Sigmoid colon (tissue), 7 donors: ENCODE measurements around the gene MRM2. TPM values are rescaled to one million over a fixed set of nuclear protein-coding genes. Genes with fewer than 3 reads are reported as not detected.

Source experiments
- DNase-seq: peaks from one replicate; pipeline ENCODE4 v3.0.0-alpha.2; 2019
- H3K27ac ChIP-seq, 4 donors: fragments of 200-600 bp; sonication (generic); one replicate each; pipeline ENCODE4 v1.5.1; 2016 to 2019; ENCODE audit warnings: mild to moderate bottlenecking in 1 of 4
- H3K27me3 ChIP-seq, 3 donors: fragments of 200-600 bp; sonication (generic); one replicate each; pipeline ENCODE4 v1.5.1; 2019; ENCODE audit warnings: mild to moderate bottlenecking in 1 of 3
- H3K36me3 ChIP-seq, 4 donors: fragments of 200-600 bp; sonication (generic); one replicate each; pipeline ENCODE4 v1.5.1; 2016 to 2019
- H3K4me1 ChIP-seq, 4 donors: fragments of 200-600 bp; sonication (generic); one replicate each; pipeline ENCODE4 v1.5.1; 2017 to 2019
- H3K4me3 ChIP-seq, 4 donors: fragments of 200-600 bp; sonication (generic); one replicate each; pipeline ENCODE4 v1.5.1; 2017 to 2019; ENCODE audit warnings: mild to moderate bottlenecking in 2 of 4, moderate library complexity in 1 of 4
- H3K9me3 ChIP-seq, 4 donors: fragments of 200-600 bp in 3 of 4; sonication (generic) in 3 of 4; one replicate each; pipeline versions ENCODE4 v1.5.1 to v1.6.1; 2013 to 2019
- EP300 ChIP-seq, 4 donors: sonication (generic); formaldehyde crosslinking; IDR thresholded peaks; one replicate each; pipeline ENCODE4 v1.6.1; 2017; ENCODE audit warnings: antibody characterized with exemption in 4 of 4
- POLR2A ChIP-seq, 2 donors: fragments of 450-650 bp; IDR thresholded peaks; one replicate each; pipeline ENCODE4 v1.6.1; 2016; ENCODE audit warnings: antibody characterized with exemption in 2 of 2, mild to moderate bottlenecking in 2 of 2, moderate library complexity in 2 of 2
- POLR2AphosphoS5 ChIP-seq, 4 donors: sonication (generic); formaldehyde crosslinking; IDR thresholded peaks; one replicate each; pipeline ENCODE4 v1.6.1; 2017; ENCODE audit warnings: antibody characterized with exemption in 4 of 4
- WGBS, 2 donors: extraction: QIAGEN DNeasy Blood & Tissue Kit; methylation state at CpG; one replicate each; pipeline ENCODE4 v1.1.7; 2013; 5-methylcytosine and 5-hydroxymethylcytosine counted together
- intact Hi-C: fragments of 100-400 bp; cut with DNase I; formaldehyde crosslinking; loops from one replicate; pipeline ENCODE4 v1.15.1; 2023
- polyA plus RNA-seq, 3 donors: library from polyadenylated mRNA; stranded (reverse); fragments of 200-250 nt; gene quantifications; one replicate each; pipeline ENCODE4 v1.2.3, GENCODE V29; 2013
- total RNA-seq, 4 donors: library from RNA; depleted of rRNA; stranded (reverse); fragments of >200 nt; gene quantifications; one replicate each; pipeline ENCODE4 v1.1.0, GENCODE V29; 2016
- TF ChIP-seq, protein P1 (sequence below), 4 experiments: fragments of 450-650 bp in 3 of 4; fragments of 200-600 bp in 1 of 4; IDR thresholded peaks; one replicate each; pipeline ENCODE4 v1.5.1; 2016 to 2019; ENCODE audit warnings: antibody characterized with exemption in 4 of 4, mild to moderate bottlenecking in 3 of 4, moderate library complexity in 2 of 4
- donor health status: healthy with polysubstance abuse.
- donor health status: Bipolar disorder and iron deficiency.
- donor health status: healthy.

MRM2 gene
- total and polyA plus RNA-seq, 7 donors = 12.6 to 25.0 (median 18.5) TPM

DNA sequence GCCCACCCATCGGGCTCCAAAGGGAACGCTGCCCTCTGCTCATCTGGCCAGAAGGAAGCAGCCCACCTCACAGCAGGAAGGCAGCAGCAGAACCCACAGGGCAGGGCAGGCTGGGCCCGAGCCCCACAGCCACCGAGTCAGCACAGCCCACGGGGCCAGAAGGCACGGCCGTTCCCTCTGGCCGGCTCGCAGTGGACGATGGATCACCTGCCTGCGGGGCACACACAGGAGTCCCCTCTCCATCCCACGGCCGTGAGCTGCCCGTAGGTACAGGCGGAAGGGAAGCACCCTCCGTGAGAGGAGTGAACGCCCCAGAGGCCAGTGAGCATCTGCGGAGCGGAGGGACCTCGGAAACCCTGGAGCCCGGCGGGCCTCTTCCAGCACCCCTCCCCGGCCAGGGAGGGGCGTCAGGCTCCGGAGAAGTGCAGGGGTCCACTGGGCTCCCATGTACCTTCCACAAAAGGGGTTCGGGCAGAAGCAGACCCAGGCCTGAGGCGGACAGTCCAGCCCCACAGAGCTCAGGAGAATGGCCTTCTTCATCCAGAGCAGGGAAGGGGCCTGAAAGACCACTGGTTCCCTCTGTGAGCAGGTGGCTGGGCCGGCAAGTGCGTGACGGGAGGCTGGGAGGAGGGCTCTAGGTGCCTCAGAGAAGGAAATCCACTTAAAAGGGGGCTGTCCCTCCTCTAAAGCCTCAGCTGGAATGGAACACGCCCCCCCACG is 11.7 kb upstream of the MRM2 start:
- no peaks in the 10 kb centered on the region for H3K9me3 ChIP-seq
- no peak for DNase-seq
- WGBS, 2 donors = 93 to 96% methylated on average over 32 of the region's 32 CpGs
- no peaks in the 10 kb centered on the region for H3K27me3 ChIP-seq
- TF ChIP-seq EP300 (IDR thresholded peaks at IDR 0.05) = no peak
- no peak for TF ChIP-seq POLR2AphosphoS5 (IDR thresholded peaks at IDR 0.05)
- TF ChIP-seq, protein P1, sequence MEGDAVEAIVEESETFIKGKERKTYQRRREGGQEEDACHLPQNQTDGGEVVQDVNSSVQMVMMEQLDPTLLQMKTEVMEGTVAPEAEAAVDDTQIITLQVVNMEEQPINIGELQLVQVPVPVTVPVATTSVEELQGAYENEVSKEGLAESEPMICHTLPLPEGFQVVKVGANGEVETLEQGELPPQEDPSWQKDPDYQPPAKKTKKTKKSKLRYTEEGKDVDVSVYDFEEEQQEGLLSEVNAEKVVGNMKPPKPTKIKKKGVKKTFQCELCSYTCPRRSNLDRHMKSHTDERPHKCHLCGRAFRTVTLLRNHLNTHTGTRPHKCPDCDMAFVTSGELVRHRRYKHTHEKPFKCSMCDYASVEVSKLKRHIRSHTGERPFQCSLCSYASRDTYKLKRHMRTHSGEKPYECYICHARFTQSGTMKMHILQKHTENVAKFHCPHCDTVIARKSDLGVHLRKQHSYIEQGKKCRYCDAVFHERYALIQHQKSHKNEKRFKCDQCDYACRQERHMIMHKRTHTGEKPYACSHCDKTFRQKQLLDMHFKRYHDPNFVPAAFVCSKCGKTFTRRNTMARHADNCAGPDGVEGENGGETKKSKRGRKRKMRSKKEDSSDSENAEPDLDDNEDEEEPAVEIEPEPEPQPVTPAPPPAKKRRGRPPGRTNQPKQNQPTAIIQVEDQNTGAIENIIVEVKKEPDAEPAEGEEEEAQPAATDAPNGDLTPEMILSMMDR (IDR thresholded peaks at IDR 0.05) = no peak
- no peak for TF ChIP-seq POLR2A (IDR thresholded peaks at IDR 0.05)
- H3K4me3 ChIP-seq = no peak overlapping the region
- no peaks in the 10 kb centered on the region for H3K4me1 ChIP-seq
- intact Hi-C loops = no loop called here
- peaks cover 0 to 32% (median 8%) of the 10 kb centered on the region in 4 donors for H3K36me3 ChIP-seq
- H3K27ac ChIP-seq = no peak overlapping the region

DNA sequence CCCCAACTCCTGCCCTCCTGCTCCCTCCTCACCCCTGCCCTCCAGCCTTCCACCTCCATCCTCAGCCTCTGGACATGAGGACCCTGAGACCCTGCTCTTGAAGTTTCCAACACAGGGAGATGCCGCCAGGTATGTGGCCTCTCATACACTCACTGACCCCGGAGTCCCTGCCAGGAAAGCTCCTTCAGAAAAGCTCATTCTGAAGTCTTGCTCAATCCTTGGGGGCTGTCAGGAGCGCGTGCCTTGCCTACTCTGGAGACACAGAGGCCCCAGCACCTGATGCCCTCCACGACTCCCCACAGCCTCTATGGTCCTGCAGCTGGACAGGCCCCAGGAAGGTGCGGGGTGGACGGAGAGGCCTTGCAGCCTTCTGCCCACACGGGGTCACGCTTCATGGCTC is 11.0 kb upstream of the MRM2 start:
- Histone ChIP-seq H3K9me3 (no peaks in the 10 kb centered on the region), H3K4me1 (no peaks in the 10 kb centered on the region), H3K36me3 (peaks cover 0 to 32% (median 8%) of the 10 kb centered on the region in 4 donors), H3K27me3 (no peaks in the 10 kb centered on the region), H3K4me3 (no peak overlapping the region), H3K27ac (no peak overlapping the region)
- intact Hi-C loops = no loop called here
- TF ChIP-seq POLR2AphosphoS5 (IDR thresholded peaks at IDR 0.05) = no peak
- TF ChIP-seq, protein P1 (IDR thresholded peaks at IDR 0.05) = no peak
- TF ChIP-seq EP300 (IDR thresholded peaks at IDR 0.05) = no peak
- no peak for TF ChIP-seq POLR2A (IDR thresholded peaks at IDR 0.05)
- DNase-seq = no peak
- WGBS, 2 donors = 95 to 96% methylated on average over 9 of the region's 9 CpGs

DNA sequence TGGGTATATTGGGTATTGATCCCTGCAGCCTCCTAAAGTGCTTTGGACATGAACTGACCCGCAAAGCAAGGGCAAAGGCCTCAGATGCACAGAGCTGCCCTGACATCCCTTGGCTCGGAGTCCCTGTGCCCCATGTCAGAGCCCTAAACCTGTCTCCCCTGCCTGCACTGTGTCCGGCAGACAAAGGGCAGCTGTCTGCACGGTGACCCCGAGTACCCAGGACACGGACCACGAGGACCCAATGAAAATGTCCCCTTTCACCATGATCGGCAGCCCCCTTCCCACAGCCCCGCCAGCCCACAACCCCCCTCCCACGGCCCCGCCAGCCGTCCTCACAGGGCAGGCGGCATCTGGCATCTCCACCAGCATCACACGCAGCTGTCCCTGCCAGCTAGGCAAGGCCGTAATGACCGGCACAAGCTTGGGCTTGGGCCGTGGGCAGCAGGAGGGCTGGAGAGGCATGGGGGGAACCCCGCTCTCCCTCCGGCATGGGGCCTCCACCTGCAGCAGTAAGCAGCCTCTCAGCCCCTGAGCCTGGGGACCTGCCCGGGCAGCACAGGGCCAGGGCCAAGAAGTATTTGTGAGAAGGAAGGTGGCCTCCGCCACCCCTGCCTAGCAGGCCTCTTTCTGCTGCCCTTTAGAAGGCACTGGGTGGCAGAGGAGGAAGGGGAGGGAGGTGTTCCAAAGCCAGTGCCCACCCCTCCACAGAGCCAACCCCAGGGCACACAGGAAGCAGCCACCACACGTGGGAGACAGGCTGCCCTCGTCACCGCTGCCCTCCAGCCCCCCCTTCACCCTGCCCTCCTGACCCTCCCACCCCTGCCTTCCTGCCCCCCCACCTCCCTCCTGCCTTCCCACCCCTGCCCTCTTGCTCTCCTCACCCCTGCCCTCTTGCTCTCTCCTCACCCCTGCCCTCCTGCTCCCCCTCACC is 10.1 kb upstream of the MRM2 start:
- Histone ChIP-seq H3K9me3 (no peaks in the 10 kb centered on the region), H3K36me3 (peaks cover 0 to 29% (median 5%) of the 10 kb centered on the region in 4 donors), H3K27ac (no peak overlapping the region), H3K27me3 (no peaks in the 10 kb centered on the region), H3K4me1 (no peaks in the 10 kb centered on the region), H3K4me3 (no peak overlapping the region)
- intact Hi-C loops = no loop called here
- no peak for DNase-seq
- TF ChIP-seq POLR2AphosphoS5 (IDR thresholded peaks at IDR 0.05) (no peak), EP300 (IDR thresholded peaks at IDR 0.05) (no peak), POLR2A (IDR thresholded peaks at IDR 0.05) (no peak)
- TF ChIP-seq, protein P1 (IDR thresholded peaks at IDR 0.05) = no peak
- WGBS, 2 donors = 79 to 87% methylated on average over 24 of the region's 24 CpGs

DNA sequence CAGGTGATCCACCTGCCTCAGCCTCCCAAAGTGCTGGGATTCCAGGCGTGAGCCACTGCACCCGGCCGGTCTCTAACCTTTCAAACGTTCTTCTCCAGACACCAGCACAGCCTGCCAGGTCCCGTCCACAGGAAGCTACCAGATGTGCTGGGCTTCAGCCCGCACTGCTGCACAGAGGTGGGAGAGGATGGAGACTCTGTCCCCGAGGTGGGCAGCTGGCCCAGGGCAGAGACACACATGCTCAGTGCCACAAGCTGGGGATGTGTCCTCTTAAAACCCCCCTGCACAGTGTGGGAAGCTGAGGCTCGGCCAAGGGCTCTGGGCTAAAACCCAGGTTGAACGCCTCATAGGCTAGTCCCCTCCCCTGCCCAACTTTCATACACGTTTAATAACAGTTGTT is 9.4 kb upstream of the MRM2 start:
- Histone ChIP-seq H3K36me3 (peaks cover 0 to 22% (median 2%) of the 10 kb centered on the region in 4 donors), H3K9me3 (no peaks in the 10 kb centered on the region), H3K4me3 (no peak overlapping the region), H3K27ac (no peak overlapping the region), H3K4me1 (no peaks in the 10 kb centered on the region), H3K27me3 (no peaks in the 10 kb centered on the region)
- no peak for DNase-seq
- WGBS, 2 donors = 83 to 84% methylated on average over 10 of the region's 10 CpGs
- TF ChIP-seq POLR2A (IDR thresholded peaks at IDR 0.05) = no peak
- no peak for TF ChIP-seq POLR2AphosphoS5 (IDR thresholded peaks at IDR 0.05)
- TF ChIP-seq EP300 (IDR thresholded peaks at IDR 0.05) = no peak
- TF ChIP-seq, protein P1 (IDR thresholded peaks at IDR 0.05) = no peak
- intact Hi-C loops = no loop called here
